H1 (cell line): ENCODE results near the gene DPEP2NB. TPM values are rescaled to one million over a fixed set of nuclear protein-coding genes. Genes with fewer than 3 reads are reported as not detected.
"Not testable (repeated sequence)": the region's sequence is repeated elsewhere in the genome, so short reads cannot be mapped to it uniquely, and the experiment has no call there.

Source experiments
- CTCF ChIA-PET: fragments of 300-600 bp; sonication (Branson Sonifier 250); formaldehyde crosslinking; loops from one replicate; lab custom pipeline; 2021; ENCODE audit not compliant: partially characterized antibody; lab: Charles Lee
- POLR2A ChIA-PET: fragments of 300-600 bp; sonication (Branson Sonifier 250); formaldehyde crosslinking; loops from one replicate; lab custom pipeline; 2021; ENCODE audit warnings: inconsistent platforms; ENCODE audit not compliant: partially characterized antibody; lab: Charles Lee
- DNase-seq, 2 experiments: peaks; one replicate each; pipeline versions ENCODE4 v3.0.0 to v3.0.0-alpha.2; 2010 to 2022; ENCODE audit warnings: low spot score in 2 of 2, low read depth in 1 of 2, mixed read lengths in 1 of 2
- FAIRE-seq: peaks from 2 replicates; lab custom pipeline; 2011; peaks lifted over from hg19 to GRCh38; lab: Jason Lieb, UNC
- H2AFZ ChIP-seq: 2 replicates; pipeline ENCODE4 v1.8.1; 2012; ENCODE audit warnings: low read length, inconsistent platforms
- H2AK5ac ChIP-seq: 2 replicates; pipeline ENCODE4 v1.6.1; 2013; ENCODE audit warnings: low read depth, low read length
- H2BK120ac ChIP-seq: replicated peaks from 2 replicates; pipeline ENCODE3; 2013; ENCODE audit warnings: low read depth, low read length, inconsistent platforms
- H2BK12ac ChIP-seq: 2 replicates; pipeline ENCODE4 v1.6.1; 2013; ENCODE audit warnings: low read depth, low read length
- H2BK15ac ChIP-seq: 2 replicates; pipeline ENCODE4 v1.6.1; 2013; ENCODE audit warnings: low read length
- H2BK20ac ChIP-seq: 2 replicates; pipeline ENCODE4 v1.6.1; 2013; ENCODE audit warnings: low read length
- H2BK5ac ChIP-seq: 2 replicates; pipeline ENCODE4 v1.6.1; 2013; ENCODE audit warnings: low read depth, low read length
- H3K14ac ChIP-seq: 2 replicates; pipeline ENCODE4 v1.6.1; 2013; ENCODE audit warnings: inconsistent platforms; ENCODE audit not compliant: insufficient read length
- H3K18ac ChIP-seq: 2 replicates; pipeline ENCODE4 v1.6.1; 2013; ENCODE audit warnings: low read length; ENCODE audit errors: extremely low read depth
- H3K23ac ChIP-seq: 2 replicates; pipeline ENCODE4 v1.6.1; 2013; ENCODE audit warnings: inconsistent platforms; ENCODE audit not compliant: insufficient read length
- H3K23me2 ChIP-seq: 2 replicates; pipeline ENCODE4 v1.6.1; 2013; ENCODE audit warnings: low read depth, low read length
- H3K27ac ChIP-seq: 2 replicates; pipeline ENCODE4 v1.6.1; 2011; ENCODE audit warnings: low read depth, low read length, inconsistent platforms
- H3K27me3 ChIP-seq, 4 experiments: replicated peaks in 1 of 4; 1 replicate in 1 of 4; 2 replicates in 3 of 4; pipeline versions ENCODE4 v1.6.1 to v1.8.1; 2011 to 2013; ENCODE audit warnings: low read length in 3 of 4, mild to moderate bottlenecking in 3 of 4, inconsistent platforms in 2 of 4, mixed read lengths in 2 of 4, moderate library complexity in 1 of 4; ENCODE audit not compliant: control insufficient read depth in 3 of 4, insufficient read depth in 3 of 4; ENCODE audit errors: extremely low read depth in 1 of 4
- H3K36me3 ChIP-seq, 4 experiments: 2 replicates each; pipeline versions ENCODE4 v1.6.1 to v1.8.1; 2011 to 2013; ENCODE audit warnings: mild to moderate bottlenecking in 4 of 4, low read length in 3 of 4, moderate library complexity in 2 of 4, control low read depth in 1 of 4, inconsistent platforms in 1 of 4; ENCODE audit not compliant: insufficient read depth in 4 of 4, control insufficient read depth in 2 of 4
- H3K4ac ChIP-seq: replicated peaks from 2 replicates; pipeline ENCODE3; 2013; ENCODE audit warnings: low read length, low read depth, mixed read lengths, inconsistent platforms; ENCODE audit not compliant: insufficient read length
- H3K4me1 ChIP-seq, 4 experiments: replicated peaks in 1 of 4; 1 replicate in 1 of 4; 2 replicates in 3 of 4; pipeline versions ENCODE4 v1.6.1 to v1.8.1; 2011 to 2013; ENCODE audit warnings: low read length in 3 of 4, inconsistent platforms in 2 of 4, mixed read lengths in 1 of 4; ENCODE audit not compliant: insufficient read depth in 4 of 4, control insufficient read depth in 3 of 4
- H3K4me2 ChIP-seq, 2 experiments: 2 replicates each; pipeline versions ENCODE4 v1.6.1 to v1.8.1; 2011 to 2013; ENCODE audit warnings: low read depth in 2 of 2, low read length in 2 of 2, control low read depth in 1 of 2, inconsistent platforms in 1 of 2, mild to moderate bottlenecking in 1 of 2; ENCODE audit not compliant: insufficient read depth in 1 of 2
- H3K4me3 ChIP-seq, 4 experiments: fragments of 200-600, 300-600 bp in 1 of 4; sonication (generic), shearing (Covaris generic), sonication (Bioruptor Twin) in 1 of 4; 2 replicates each; pipeline versions ENCODE4 v1.5.1 to v1.8.1; 2011 to 2016; ENCODE audit warnings: low read length in 4 of 4, low read depth in 3 of 4, control low read depth in 2 of 4, inconsistent platforms in 2 of 4, mild to moderate bottlenecking in 2 of 4, mixed read lengths in 1 of 4, moderate library complexity in 1 of 4; ENCODE audit not compliant: insufficient read depth in 2 of 4; ENCODE audit errors: extremely low read depth in 1 of 4
- H3K56ac ChIP-seq: replicated peaks from 2 replicates; pipeline ENCODE3; 2013; ENCODE audit warnings: low read depth, mild to moderate bottlenecking, mixed read lengths, low read length, inconsistent platforms; ENCODE audit not compliant: insufficient read length
- H3K79me1 ChIP-seq: 2 replicates; pipeline ENCODE4 v1.6.1; 2013; ENCODE audit warnings: low read depth, low read length, control low read depth
- H3K79me2 ChIP-seq, 2 experiments: 2 replicates each; pipeline versions ENCODE4 v1.6.1 to v1.8.1; 2012 to 2013; ENCODE audit warnings: low read length in 2 of 2, mild to moderate bottlenecking in 2 of 2, inconsistent platforms in 1 of 2; ENCODE audit not compliant: insufficient read depth in 2 of 2, control insufficient read depth in 1 of 2
- H3K9ac ChIP-seq, 4 experiments: replicated peaks in 1 of 4; 1 replicate in 1 of 4; 2 replicates in 3 of 4; pipeline versions ENCODE4 v1.6.1 to v1.8.1; 2011 to 2013; ENCODE audit warnings: low read depth in 3 of 4, low read length in 3 of 4, control low read depth in 2 of 4, mild to moderate bottlenecking in 2 of 4, moderate library complexity in 2 of 4, inconsistent platforms in 1 of 4; ENCODE audit errors: extremely low read depth in 1 of 4
- H3K9me3 ChIP-seq, 2 experiments: 2 replicates each; pipeline versions ENCODE4 v1.6.1 to v1.8.1; 2012 to 2013; ENCODE audit warnings: mild to moderate bottlenecking in 2 of 2, moderate library complexity in 2 of 2, control low read depth in 1 of 2, inconsistent platforms in 1 of 2, low read depth in 1 of 2, low read length in 1 of 2, mixed read lengths in 1 of 2; ENCODE audit not compliant: insufficient read depth in 2 of 2
- H4K20me1 ChIP-seq, 2 experiments: replicated peaks in 1 of 2; 2 replicates each; pipeline versions ENCODE3 to v1.8.1; 2011 to 2013; ENCODE audit warnings: inconsistent platforms in 2 of 2, low read length in 2 of 2, mild to moderate bottlenecking in 1 of 2; ENCODE audit not compliant: insufficient read depth in 2 of 2, control insufficient read depth in 1 of 2
- H4K5ac ChIP-seq: 2 replicates; pipeline ENCODE4 v1.6.1; 2013; ENCODE audit warnings: low read length, low read depth, mixed read lengths, inconsistent platforms; ENCODE audit not compliant: insufficient read length
- H4K8ac ChIP-seq: 2 replicates; pipeline ENCODE4 v1.8.0; 2013; ENCODE audit warnings: mild to moderate bottlenecking, moderate library complexity, low read length, inconsistent platforms; ENCODE audit not compliant: insufficient read depth; ENCODE audit errors: extremely low read depth
- H4K91ac ChIP-seq: replicated peaks from 2 replicates; pipeline ENCODE3; 2013; ENCODE audit warnings: low read length, mixed read lengths, inconsistent platforms; ENCODE audit not compliant: insufficient read length
- TBP ChIP-seq: IDR thresholded peaks from 2 replicates; pipeline ENCODE4 v1.6.1; 2011; ENCODE audit warnings: low read depth, low read length, improper control_type of control experiment
- WGBS, 2 experiments: shearing (Covaris generic) in 1 of 2; methylation state at CpG; one replicate each; pipeline versions ENCODE4 v1.1.6 to v1.1.7; 2013 to 2015; ENCODE audit warnings: low lambda C conversion rate in 2 of 2, mixed read lengths in 2 of 2, inconsistent platforms in 1 of 2, low coverage in 1 of 2, missing lambda C conversion rate in 1 of 2; ENCODE audit not compliant: insufficient replicate concordance in 2 of 2, insufficient coverage in 1 of 2, insufficient read length in 1 of 2; ENCODE audit errors: extremely low coverage in 1 of 2, missing lambda C conversion rate in 1 of 2; 5-methylcytosine and 5-hydroxymethylcytosine counted together
- polyA plus RNA-seq, 7 experiments: library from polyadenylated mRNA; depleted of rRNA in 3 of 7; stranded (reverse) in 5 of 7; unstranded in 2 of 7; fragments of >200 nt in 5 of 7; fragments of 200-250 nt in 2 of 7; gene quantifications; 1 replicate in 5 of 7; 2 replicates in 1 of 7; 4 replicates in 1 of 7; pipeline versions ENCODE4 v1.2.1 to v1.2.3, GENCODE V29; 2011 to 2013; ENCODE audit warnings: missing spikeins in 2 of 7, mixed read lengths in 2 of 7
- total RNA-seq: library from RNA; stranded (reverse); fragmentation: NEBNext Ultra II Directional; extraction: Animal tissue kit (Norgen Biotek cat#: 25700); gene quantifications from 2 replicates; pipeline ENCODE4 v1.2.1, GENCODE V29; 2021

The DPEP2NB gene
- total and polyA plus RNA-seq, 2 of the 8 experiments (the other 6 are each of a cell fraction or from before 2014, with no cell fraction given), result not detected

DNA sequence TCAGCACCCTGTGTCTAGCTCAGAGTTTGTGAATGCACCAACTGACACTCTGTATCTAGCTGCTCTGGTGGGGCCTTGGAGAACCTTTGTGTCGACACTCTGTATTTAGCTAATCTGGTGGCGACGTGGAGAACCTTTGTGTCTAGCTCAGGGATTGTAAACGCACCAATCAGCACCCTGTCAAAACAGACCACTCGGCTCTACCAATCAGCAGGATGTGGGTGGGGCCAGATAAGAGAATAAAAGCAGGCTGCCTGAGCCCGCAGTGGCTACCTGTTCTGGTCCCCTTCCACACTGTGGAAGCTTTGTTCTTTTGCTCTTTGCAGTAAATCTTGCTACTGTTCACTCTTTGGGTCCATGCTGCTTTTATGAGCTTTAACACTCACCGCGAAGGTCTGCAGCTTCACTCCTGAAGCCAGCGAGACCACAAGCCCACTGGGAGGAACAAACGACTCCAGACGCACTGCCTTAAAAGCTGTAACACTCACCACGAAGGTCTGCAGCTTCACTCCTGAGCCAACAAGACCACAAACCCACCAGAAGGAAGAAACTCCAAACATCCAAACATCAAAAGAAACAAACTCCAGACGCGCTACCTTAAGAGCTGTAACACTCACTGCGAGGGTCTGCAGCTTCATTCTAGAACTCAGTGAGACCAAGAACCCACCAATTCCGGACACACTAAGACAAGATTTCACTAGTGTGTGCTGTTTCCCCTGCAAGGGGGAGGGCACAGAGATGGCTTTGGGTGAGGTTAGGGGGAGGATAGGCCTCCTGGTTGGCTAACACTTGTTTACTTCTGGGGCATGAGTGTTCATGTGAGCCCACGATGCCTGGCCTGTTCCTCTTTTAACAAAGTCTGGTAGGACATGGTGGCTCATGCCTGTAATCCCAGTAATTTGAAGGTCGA is 16.7 kb downstream of the DPEP2NB start, which contains the start of gene DPEP2:
Gene DPEP2 (minus strand): TSS at position 706 of the 910 bp plus-strand sequence. CDS start 6,272 bp downstream, outside the sequence.
- H2BK5ac ChIP-seq, H3K4me3 ChIP-seq, H3K4ac ChIP-seq, H2BK12ac ChIP-seq, H3K79me2 ChIP-seq, H4K91ac ChIP-seq, FAIRE-seq, H4K5ac ChIP-seq, H3K36me3 ChIP-seq, H3K56ac ChIP-seq, H3K9me3 ChIP-seq, H2BK20ac ChIP-seq, H3K27me3 ChIP-seq, H3K23ac ChIP-seq, H2BK120ac ChIP-seq, DNase-seq, H3K18ac ChIP-seq, H3K9ac ChIP-seq, H3K23me2 ChIP-seq, H2AK5ac ChIP-seq, H3K27ac ChIP-seq, H3K79me1 ChIP-seq, H2AFZ ChIP-seq, H4K8ac ChIP-seq, H3K14ac ChIP-seq, H4K20me1 ChIP-seq, H3K4me2 ChIP-seq, H3K4me1 ChIP-seq: not testable (repeated sequence)
- POLR2A ChIA-PET, result interaction anchor here (0.9 to 2.5 kb wide), 5 partner anchors 17 to 64 kb away, joined by 3 to 19 read pairs (median 3); partner anchors contain the start of genes DDX28 and DUS2
- H2BK15ac ChIP-seq, result 0 out of 2 replicates have a peak within 1 kb of the TSS, but pooled peaks have one; percentile 88
- 0 out of 2 replicates have a peak, but pooled peaks have one; percentile 8 for TF ChIP-seq TBP
- 89% methylated on average over 17 of the region's 18 CpGs; no CpG with 5 or more reads in 1 of the 2 experiments for WGBS, 2 experiments
- CTCF ChIA-PET, result interaction anchor here (0.7 to 3.8 kb wide), 15 partner anchors 9 to 115 kb away, joined by 3 to 17 read pairs (median 4); partner anchors contain the start of genes DPEP2NB, DPEP3 and NRN1L
